ENCODE data around the gene NDUFC2.

GRCh38 chr11:78025378-78025777 lies 54.3 kb downstream of the NDUFC2 start:
- TF ChIP-seq CTCF (IDR thresholded peaks at IDR 0.05) (no peak), POLR2A (IDR thresholded peaks at IDR 0.05) (no peak)
